OCI-LY3 (cell line): ENCODE measurements around the gene BRINP1.

Experiments used
- CTCF ChIP-seq: fragments of 200-600, 300-600 bp; sonication (generic); IDR thresholded peaks from 2 replicates; pipeline ENCODE4 v1.5.1; 2014; ENCODE audit warnings: antibody characterized with exemption, low read length, low read depth
- EZH2phosphoT487 ChIP-seq: fragments of 200-600 bp; shearing (Covaris generic); IDR thresholded peaks from 2 replicates; pipeline ENCODE4 v1.6.1; 2018; ENCODE audit warnings: antibody characterized with exemption, mixed run types, low read depth

DNA sequence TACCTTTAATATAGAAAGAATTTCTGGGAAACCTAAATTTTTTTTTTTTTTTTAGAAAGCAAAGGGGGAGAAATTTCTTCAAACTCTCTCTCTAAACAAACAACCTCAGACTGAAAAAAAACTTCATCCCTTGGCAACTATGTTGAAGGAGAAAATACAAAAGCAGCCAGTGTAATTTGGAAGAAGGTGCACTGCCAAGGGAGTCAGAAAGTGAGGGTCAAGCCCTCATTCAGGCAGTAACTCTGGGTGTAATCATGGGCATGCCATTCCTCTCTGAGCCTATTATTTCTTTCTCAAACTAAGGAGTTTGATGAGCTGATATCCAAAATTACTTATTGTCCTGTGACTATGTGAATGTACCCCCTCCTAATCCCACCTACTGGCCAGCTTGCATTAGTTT is 203.1 kb downstream of the BRINP1 start:
- no peak for TF ChIP-seq CTCF
- TF ChIP-seq EZH2phosphoT487: no peak
